Transverse colon (tissue), 4 donors: ENCODE results near the gene MYCBP2. TPM values are rescaled to one million over a fixed set of nuclear protein-coding genes. Genes with fewer than 3 reads are reported as not detected.
"Not testable (repeated sequence)": the region's sequence is repeated elsewhere in the genome, so short reads cannot be mapped to it uniquely, and the experiment has no call there.

Source experiments
- DNase-seq: peaks from one replicate; pipeline ENCODE4 v3.0.0-alpha.2; 2019
- H3K27ac ChIP-seq, 4 donors: fragments of 200-600 bp; sonication (generic); 2 replicates each; pipeline ENCODE4 v1.5.1; 2016 to 2018; ENCODE audit warnings: inconsistent platforms in 4 of 4
- H3K27me3 ChIP-seq: fragments of 200-600 bp; sonication (generic); 2 replicates; pipeline ENCODE4 v1.5.1; 2017; ENCODE audit warnings: inconsistent platforms
- H3K36me3 ChIP-seq, 4 donors: fragments of 200-600 bp; sonication (generic); 2 replicates each; pipeline ENCODE4 v1.5.1; 2017 to 2019; ENCODE audit warnings: inconsistent platforms in 4 of 4
- H3K4me1 ChIP-seq, 4 donors: fragments of 200-600 bp; sonication (generic); 2 replicates each; pipeline ENCODE4 v1.5.1; 2017 to 2020; ENCODE audit warnings: inconsistent platforms in 4 of 4
- H3K4me3 ChIP-seq, 4 donors: fragments of 200-600 bp; sonication (generic); 1 replicate in 1 of 4; 2 replicates in 3 of 4; pipeline versions ENCODE4 v1.5.1 to v1.6.1; 2017 to 2019; ENCODE audit warnings: inconsistent platforms in 4 of 4
- H3K9me3 ChIP-seq, 2 donors: fragments of 200-600 bp; sonication (generic); 2 replicates each; pipeline ENCODE4 v1.5.1; 2017 to 2019; ENCODE audit warnings: inconsistent platforms in 2 of 2
- CTCF ChIP-seq, 5 experiments: fragments of 200-600 bp in 3 of 5; fragments of 450-650 bp in 2 of 5; sonication (generic) in 3 of 5; IDR thresholded peaks; 1 replicate in 2 of 5; 2 replicates in 3 of 5; pipeline ENCODE4 v1.5.1; 2016 to 2017; ENCODE audit warnings: antibody characterized with exemption in 5 of 5, inconsistent platforms in 3 of 5, mild to moderate bottlenecking in 2 of 5, moderate library complexity in 1 of 5
- EP300 ChIP-seq: sonication (generic); formaldehyde crosslinking; IDR thresholded peaks from one replicate; pipeline ENCODE4 v1.6.1; 2017; ENCODE audit warnings: antibody characterized with exemption, low read depth
- POLR2A ChIP-seq: fragments of 450-650 bp; IDR thresholded peaks from one replicate; pipeline ENCODE4 v1.6.1; 2016; ENCODE audit warnings: antibody characterized with exemption, mild to moderate bottlenecking, moderate library complexity
- POLR2AphosphoS5 ChIP-seq, 3 donors: sonication (generic); formaldehyde crosslinking; IDR thresholded peaks; one replicate each; pipeline ENCODE4 v1.6.1; 2016; ENCODE audit warnings: antibody characterized with exemption in 3 of 3
- WGBS, 2 donors: methylation state at CpG; one replicate each; pipeline ENCODE4 v1.1.5; 2018; ENCODE audit warnings: low coverage in 1 of 2; 5-methylcytosine and 5-hydroxymethylcytosine counted together
- in situ Hi-C, 4 donors: fragments of 200-750 bp; cut with MboI; loops; one replicate each; pipeline versions ENCODE4 v1.15.0 to v1.15.1; 2017; ENCODE audit warnings: low sequenced_read_pairs in 3 of 4, low pct_ligation_motif_present in 1 of 4, low pct_unique_long_range_greater_than_20kb in 1 of 4
- intact Hi-C: fragments of 100-400 bp; cut with DNase I; formaldehyde crosslinking; loops from one replicate; pipeline ENCODE4 v1.15.1; 2023; ENCODE audit warnings: low total_unique reads
- total RNA-seq, 4 donors: library from RNA; depleted of rRNA; stranded (reverse); fragments of >200 nt; gene quantifications; one replicate each; pipeline ENCODE4 v1.1.0, GENCODE V29; 2016

MYCBP2 gene
- total RNA-seq, 4 donors from 2014 or later = 41.0 to 95.0 (median 48.3) TPM

DNA sequence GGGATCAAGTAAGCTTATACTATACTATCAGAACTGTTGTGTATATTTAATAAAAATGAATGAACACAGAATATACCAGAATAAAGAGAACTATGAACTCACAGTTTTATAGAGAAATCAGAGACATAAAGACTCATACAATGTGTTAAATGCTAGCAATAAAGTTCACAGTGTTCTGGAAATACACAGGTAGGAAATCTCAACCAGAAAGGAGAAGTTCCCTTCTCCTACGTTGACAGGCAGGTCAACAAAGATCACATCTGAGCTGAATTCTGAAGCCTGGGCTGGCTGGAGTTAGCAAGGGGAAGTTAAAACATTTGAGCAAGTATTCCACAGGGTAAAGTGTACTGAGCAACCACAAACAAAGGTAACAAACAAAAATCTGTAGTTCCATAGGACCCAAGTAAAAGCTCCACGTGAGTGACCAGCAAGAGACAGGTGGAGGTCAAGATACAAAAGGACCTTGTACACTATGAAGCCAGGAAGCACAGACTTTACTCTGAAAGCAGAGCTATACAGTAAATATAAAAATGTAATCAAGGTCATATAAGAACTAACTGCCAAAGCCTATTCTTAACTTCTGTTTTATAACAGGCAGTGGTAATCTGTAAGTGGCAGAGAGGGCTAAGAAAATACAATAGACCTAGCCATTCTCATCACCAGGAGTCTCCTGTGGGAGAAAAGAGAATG, 312.9 kb downstream of the MYCBP2 start:
- Histone ChIP-seq H3K4me1 (peaks cover 0 to 58% (median 20%) of the 10 kb centered on the region in 4 donors), H3K27ac (peak overlapping the region in 3 of 4 donors; percentile 21 to 62 (median 45)), H3K9me3 (no peaks in the 10 kb centered on the region), H3K36me3 (peaks cover 0 to 76% (median 32%) of the 10 kb centered on the region in 4 donors), H3K27me3 (no peaks in the 10 kb centered on the region), H3K4me3 (no peak overlapping the region)
- no peak for DNase-seq
- TF ChIP-seq EP300 = no peak
- TF ChIP-seq CTCF (IDR thresholded peaks at IDR 0.05) = no peak
- no peak for TF ChIP-seq POLR2A
- no peak for TF ChIP-seq POLR2AphosphoS5 (IDR thresholded peaks at IDR 0.05)
- WGBS, 2 donors = 41 to 44% methylated on average over 2 of the region's 2 CpGs
- in situ Hi-C loops = no loop called here
- intact Hi-C loops = no loop called here

DNA sequence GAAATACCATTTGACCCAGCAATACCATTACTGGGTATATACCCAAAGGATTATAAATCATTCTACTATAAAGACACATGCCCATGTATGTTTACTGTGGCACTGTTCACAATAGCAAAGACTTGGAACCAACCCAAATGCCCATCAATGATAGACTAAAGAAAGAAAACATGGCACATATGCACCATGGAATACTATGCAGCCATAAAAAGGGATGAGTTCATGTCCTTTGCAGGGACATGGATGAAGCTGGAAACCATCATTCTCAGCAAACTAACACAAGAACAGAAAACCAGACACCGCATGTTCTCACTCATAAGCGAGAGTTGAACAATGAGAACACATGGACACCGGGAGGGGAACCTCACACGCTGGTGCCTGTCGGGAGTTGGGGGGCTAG, 317.2 kb downstream of the MYCBP2 start:
- H3K27me3 ChIP-seq, intact Hi-C loops, H3K4me3 ChIP-seq, H3K9me3 ChIP-seq, H3K27ac ChIP-seq, in situ Hi-C loops, DNase-seq: not testable (repeated sequence)
- peaks cover 0 to 77% (median 19%) of the 10 kb centered on the region in 4 donors for H3K36me3 ChIP-seq
- WGBS, 2 donors = 95 to 100% methylated on average over 5 of the region's 5 CpGs
- H3K4me1 ChIP-seq = peaks cover 0 to 24% (median 6%) of the 10 kb centered on the region in 4 donors

DNA sequence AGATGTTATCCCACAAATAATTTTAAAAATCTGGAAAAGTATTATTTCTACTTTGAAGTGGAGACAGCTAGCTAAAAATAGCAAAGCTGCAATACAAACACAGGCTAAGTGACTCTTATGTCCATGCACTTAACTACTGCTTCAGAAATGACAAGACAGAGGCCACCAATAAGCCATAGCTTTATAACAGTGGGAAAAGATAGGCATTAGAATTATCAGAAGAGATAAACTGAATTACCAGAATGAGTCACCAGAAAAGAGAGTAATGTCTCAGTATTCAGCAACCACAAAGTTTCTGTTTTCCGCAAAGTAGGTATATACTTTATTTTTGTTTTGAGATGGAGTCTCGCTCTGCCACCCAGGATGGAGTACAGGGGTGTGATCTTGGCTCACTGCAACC, 317.9 kb downstream of the MYCBP2 start:
- peaks cover 0 to 69% (median 17%) of the 10 kb centered on the region in 4 donors for H3K36me3 ChIP-seq
- H3K4me3 ChIP-seq = no peak overlapping the region
- intact Hi-C loops = no loop called here
- no peak overlapping the region for H3K27ac ChIP-seq
- TF ChIP-seq EP300 (no peak), POLR2A (no peak), POLR2AphosphoS5 (IDR thresholded peaks at IDR 0.05) (no peak), CTCF (IDR thresholded peaks at IDR 0.05) (no peak)
- H3K9me3 ChIP-seq = no peaks in the 10 kb centered on the region
- DNase-seq = no peak
- 77 to 79% methylated on average over 2 of the region's 2 CpGs for WGBS, 2 donors
- peaks cover 0 to 17% (median under 1%) of the 10 kb centered on the region in 4 donors for H3K4me1 ChIP-seq
- no peaks in the 10 kb centered on the region for H3K27me3 ChIP-seq
- in situ Hi-C loops = no loop called here

DNA sequence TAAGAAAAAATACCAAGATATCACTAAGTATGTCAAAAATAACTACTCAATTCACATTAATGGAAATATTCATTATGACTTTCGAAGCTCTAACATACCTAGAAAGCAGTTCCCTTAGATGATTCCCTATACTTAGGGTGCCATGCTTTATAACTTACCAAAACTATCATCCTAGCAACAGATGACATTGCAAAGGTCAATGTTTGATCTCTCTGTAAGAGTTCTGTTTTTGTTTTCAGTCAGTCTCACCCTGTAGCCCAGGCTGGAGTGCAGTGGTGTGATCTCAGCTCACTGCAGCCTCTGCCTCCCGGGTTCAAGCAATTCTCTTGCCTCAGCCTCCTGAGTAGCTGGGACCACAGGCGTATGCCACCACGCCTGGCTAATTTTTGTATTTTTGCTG, 318.6 kb downstream of the MYCBP2 start:
- H3K4me3 ChIP-seq, H3K27me3 ChIP-seq, H3K27ac ChIP-seq, in situ Hi-C loops, intact Hi-C loops, H3K9me3 ChIP-seq, DNase-seq: not testable (repeated sequence)
- Histone ChIP-seq H3K36me3 (peaks cover 0 to 70% (median 15%) of the 10 kb centered on the region in 4 donors), H3K4me1 (peaks cover 0 to 12% (median 0%) of the 10 kb centered on the region in 4 donors)
- WGBS, 2 donors = 85 to 92% methylated on average over 3 to 4 of the region's 4 CpGs

- in situ Hi-C loops (no loop called here), intact Hi-C loops (no loop called here)
- Histone ChIP-seq H3K4me3 (no peak overlapping the region), H3K4me1 (peaks cover 0 to 32% (median 21%) of the 10 kb centered on the region in 4 donors), H3K9me3 (no peaks in the 10 kb centered on the region), H3K27me3 (no peaks in the 10 kb centered on the region), H3K36me3 (peaks cover 0 to 31% (median 0%) of the 10 kb centered on the region in 4 donors), H3K27ac (peak overlapping the region in 2 of 4 donors; percentile 6 to 8)
- DNase-seq = no peak
- TF ChIP-seq POLR2AphosphoS5 (IDR thresholded peaks at IDR 0.05) (no peak), CTCF (IDR thresholded peaks at IDR 0.05) (peak; percentile 39 to 55 (median 50))
- WGBS, 2 donors = 65 to 68% methylated on average over 6 to 7 of the region's 7 CpGs
Measured at GRCh38 chr13:77002590-77003190, 324.2 kb downstream of the MYCBP2 start.
